ENCODE results near the gene HSPG2. TPM values are rescaled to one million over a fixed set of nuclear protein-coding genes. Genes with fewer than 3 reads are reported as not detected.

The HSPG2 gene
- total and polyA plus RNA-seq, 9 of the 15 experiments (the other 6 are each of a cell fraction or from before 2014, with no cell fraction given) = 0.14 to 160 (median 15.7) TPM

GRCh38 chr1:21782349-21782867 lies 154.7 kb downstream of the HSPG2 start (continued):
- TF ChIP-seq ZNF3 (CRISPR knock-in tag; IDR thresholded peaks at IDR 0.05) = no peak
- no peak for TF ChIP-seq FOXA3 (CRISPR knock-in tag; conservative IDR thresholded peaks at IDR 0.05 in 1 of 2, IDR thresholded peaks at IDR 0.05 in 1 of 2)
- no peak for TF ChIP-seq NCOA6 (IDR thresholded peaks at IDR 0.05)
- TF ChIP-seq MAX (CRISPR knock-in tag; IDR thresholded peaks at IDR 0.05) = no peak
- TF ChIP-seq ARID3B (CRISPR knock-in tag; IDR thresholded peaks at IDR 0.05; ENCODE audit: borderline replicate concordance) = no peak
- TF ChIP-seq USF1 (CRISPR knock-in tag; IDR thresholded peaks at IDR 0.05) = peak; percentile 45; the same call in 1 of the 2 replicates
- no peak for TF ChIP-seq SIX5 (IDR thresholded peaks at IDR 0.05; ENCODE audit: borderline replicate concordance in 1 of 2, insufficient read depth in 1 of 2, low read depth in 1 of 2, low read length in 2 of 2)
- TF ChIP-seq ZFX (CRISPR knock-in tag; IDR thresholded peaks at IDR 0.05) = no peak
- TF ChIP-seq FIP1L1 (IDR thresholded peaks at IDR 0.05; ENCODE audit: low read depth, low read length, poor library complexity, severe bottlenecking) = peak; percentile 96
- TF ChIP-seq THRB (CRISPR knock-in tag; conservative IDR thresholded peaks at IDR 0.05) = no peak
- no peak for TF ChIP-seq ZNF668 (CRISPR knock-in tag; IDR thresholded peaks at IDR 0.05)
- TF ChIP-seq KLF16 (IDR thresholded peaks at IDR 0.05) = no peak
- no peak for TF ChIP-seq KLF6 (CRISPR knock-in tag; IDR thresholded peaks at IDR 0.05; ENCODE audit: borderline replicate concordance)
- no peak for TF ChIP-seq SOX6 (IDR thresholded peaks at IDR 0.05)
- peak; percentile 95 for TF ChIP-seq LCOR (CRISPR knock-in tag; IDR thresholded peaks at IDR 0.05)
- TF ChIP-seq E2F4 (CRISPR knock-in tag; IDR thresholded peaks at IDR 0.05; ENCODE audit: low read depth) = peak; percentile 51
- no peak for TF ChIP-seq NR1H2 (CRISPR knock-in tag; IDR thresholded peaks at IDR 0.05)
- peak; percentile 25; the same call in 1 of the 2 replicates for TF ChIP-seq MXI1 (IDR thresholded peaks at IDR 0.05; ENCODE audit: low read depth, low read length)
- no peak for TF ChIP-seq CHD2 (IDR thresholded peaks at IDR 0.05; ENCODE audit: low read depth, low read length)
- no peak for TF ChIP-seq TCF3 (CRISPR knock-in tag; IDR thresholded peaks at IDR 0.05)
- TF ChIP-seq MTF1 (CRISPR knock-in tag; IDR thresholded peaks at IDR 0.05; ENCODE audit: borderline replicate concordance) = no peak
- TF ChIP-seq EHMT2 (IDR thresholded peaks at IDR 0.05) = no peak
- TF ChIP-seq TCF7L2 (IDR thresholded peaks at IDR 0.05; ENCODE audit: low read depth, low read length) = no peak
